Mucosa of rectum (tissue), 2 donors: ENCODE results near the gene ASF1B.

Experiments used
- H3K27ac ChIP-seq, 2 donors: one replicate each; pipeline ENCODE4 v1.7.0; 2013; ENCODE audit warnings: inconsistent platforms in 2 of 2, low read depth in 2 of 2, low read length in 2 of 2
- H3K27me3 ChIP-seq, 2 donors: one replicate each; pipeline ENCODE4 v1.7.0; 2013; ENCODE audit warnings: low read length in 2 of 2; ENCODE audit not compliant: control insufficient read depth in 2 of 2, insufficient read depth in 2 of 2
- H3K36me3 ChIP-seq, 2 donors: one replicate each; pipeline ENCODE4 v1.7.0; 2013; ENCODE audit warnings: low read length in 2 of 2; ENCODE audit not compliant: control insufficient read depth in 2 of 2, insufficient read depth in 2 of 2
- H3K4me1 ChIP-seq, 2 donors: one replicate each; pipeline ENCODE4 v1.7.0; 2013; ENCODE audit warnings: low read length in 2 of 2, mild to moderate bottlenecking in 1 of 2; ENCODE audit not compliant: control insufficient read depth in 2 of 2, insufficient read depth in 2 of 2
- H3K4me3 ChIP-seq, 2 donors: one replicate each; pipeline ENCODE4 v1.7.0; 2013; ENCODE audit warnings: low read length in 2 of 2
- H3K9ac ChIP-seq, 2 donors: one replicate each; pipeline ENCODE4 v1.7.0; 2013; ENCODE audit warnings: low read length in 2 of 2, low read depth in 1 of 2, mild to moderate bottlenecking in 1 of 2
- H3K9me3 ChIP-seq, 2 donors: one replicate each; pipeline ENCODE4 v1.7.0; 2013; ENCODE audit warnings: low read length in 2 of 2; ENCODE audit not compliant: control insufficient read depth in 2 of 2
- donor health status: healthy.
- donor health status: Normal muscosa, but diverticular disease.

The ASF1B gene

GRCh38 chr19:14073925-14074838 lies 62.2 kb downstream of the ASF1B start:
- peak overlapping the region; percentile 95 to 98 for H3K27ac ChIP-seq
- H3K9me3 ChIP-seq: no peaks in the 10 kb centered on the region
- peaks cover 0 to 2% of the 10 kb centered on the region in 2 donors for H3K36me3 ChIP-seq
- H3K9ac ChIP-seq: peak overlapping the region; percentile 89 to 94
- peak overlapping the region; percentile 85 to 91 for H3K4me3 ChIP-seq
- H3K4me1 ChIP-seq: peaks cover 22 to 35% of the 10 kb centered on the region in 2 donors
- H3K27me3 ChIP-seq: no peaks in the 10 kb centered on the region

DNA sequence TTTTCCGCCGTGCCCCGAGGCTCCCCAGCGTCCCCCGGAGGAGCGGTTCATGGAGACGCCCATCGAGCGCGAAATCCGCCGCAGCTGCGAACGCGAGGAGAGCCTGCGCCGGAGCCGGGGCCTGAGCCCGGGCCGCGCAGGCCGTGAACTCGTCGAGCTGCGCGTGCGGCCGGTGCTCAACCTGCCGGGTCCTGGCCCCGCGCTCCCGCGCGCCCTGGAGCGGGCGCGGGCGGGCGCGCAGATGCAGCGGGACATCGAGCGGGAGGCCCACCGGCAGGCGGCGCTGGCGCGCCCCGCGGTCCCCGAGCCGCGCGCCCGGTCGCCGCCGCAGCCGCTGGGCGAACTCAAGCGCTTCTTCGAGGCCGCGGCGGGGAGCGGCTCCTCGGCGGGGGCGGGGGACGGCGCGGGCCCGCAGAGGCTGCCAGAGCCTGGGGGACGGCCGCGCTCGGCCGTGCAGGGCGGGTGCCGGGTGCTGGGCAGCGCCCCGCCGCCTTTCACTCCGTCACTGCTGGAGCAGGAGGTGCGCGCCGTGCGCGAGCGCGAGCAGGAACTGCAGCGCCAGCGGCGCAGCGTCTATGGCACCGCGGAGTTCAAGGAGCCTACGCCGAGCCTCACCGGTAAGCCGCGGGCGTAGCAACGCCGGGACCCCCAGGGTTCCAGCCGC lies 63.0 kb downstream of the ASF1B start:
- Histone ChIP-seq H3K27me3 (no peaks in the 10 kb centered on the region), H3K9ac (peak overlapping the region; percentile 89 to 94), H3K36me3 (peaks cover 0 to 2% of the 10 kb centered on the region in 2 donors), H3K27ac (peak overlapping the region; percentile 95 to 98), H3K4me3 (peak overlapping the region; percentile 90 to 91), H3K9me3 (no peaks in the 10 kb centered on the region), H3K4me1 (peaks cover 20 to 35% of the 10 kb centered on the region in 2 donors)

DNA sequence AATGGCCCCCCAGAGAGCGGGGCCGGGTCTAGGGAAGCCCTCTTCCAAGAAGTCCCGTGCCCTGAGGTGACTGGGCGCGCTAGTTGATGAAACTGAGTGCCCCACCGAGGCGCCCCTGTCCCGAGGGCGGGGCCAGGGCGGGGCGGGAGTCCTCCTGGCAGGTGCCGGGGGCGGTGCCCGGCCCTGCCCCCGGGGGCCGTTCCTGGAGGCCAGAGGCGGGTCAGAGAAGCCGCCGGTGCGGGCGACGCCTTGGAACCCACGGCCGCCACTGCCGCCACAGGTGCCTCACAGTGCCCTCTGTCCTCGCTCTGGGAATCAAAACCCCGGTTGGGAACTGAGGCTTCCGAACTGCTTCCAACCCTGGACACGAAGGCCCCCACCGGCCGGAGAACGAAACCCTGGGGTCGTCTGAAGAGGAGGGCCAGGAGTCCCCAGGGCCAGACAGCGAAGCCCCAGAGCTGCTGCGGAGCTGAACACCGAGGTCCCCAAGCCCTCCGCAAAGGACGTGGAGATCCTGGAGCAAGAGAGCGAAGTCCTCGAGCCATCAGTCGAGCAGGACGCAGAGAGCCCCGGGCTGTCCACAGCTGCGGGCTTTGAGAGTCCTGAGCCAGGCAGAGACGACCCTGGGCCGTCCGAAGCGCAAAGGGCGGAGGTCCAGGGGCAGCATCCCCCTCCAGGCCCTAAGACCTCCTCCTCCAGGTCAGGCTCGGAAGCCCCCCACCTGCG lies 63.7 kb downstream of the ASF1B start, which contains the start of gene MISP3:
TSS of gene MISP3 (plus strand) at position 252 of the 726 bp plus-strand sequence. CDS start 524 bp downstream, outside the sequence.
- H3K9ac ChIP-seq: peak within 1 kb of the TSS; percentile 89 to 94
- peaks cover 0 to 2% of the 10 kb centered on the region in 2 donors for H3K36me3 ChIP-seq
- H3K9me3 ChIP-seq: no peaks in the 10 kb centered on the region
- peaks cover 19 to 35% of the 10 kb centered on the region in 2 donors for H3K4me1 ChIP-seq
- H3K4me3 ChIP-seq: peak within 1 kb of the TSS; percentile 90 to 91
- H3K27me3 ChIP-seq: no peaks in the 10 kb centered on the region
- H3K27ac ChIP-seq: peak within 1 kb of the TSS; percentile 95 to 98

DNA sequence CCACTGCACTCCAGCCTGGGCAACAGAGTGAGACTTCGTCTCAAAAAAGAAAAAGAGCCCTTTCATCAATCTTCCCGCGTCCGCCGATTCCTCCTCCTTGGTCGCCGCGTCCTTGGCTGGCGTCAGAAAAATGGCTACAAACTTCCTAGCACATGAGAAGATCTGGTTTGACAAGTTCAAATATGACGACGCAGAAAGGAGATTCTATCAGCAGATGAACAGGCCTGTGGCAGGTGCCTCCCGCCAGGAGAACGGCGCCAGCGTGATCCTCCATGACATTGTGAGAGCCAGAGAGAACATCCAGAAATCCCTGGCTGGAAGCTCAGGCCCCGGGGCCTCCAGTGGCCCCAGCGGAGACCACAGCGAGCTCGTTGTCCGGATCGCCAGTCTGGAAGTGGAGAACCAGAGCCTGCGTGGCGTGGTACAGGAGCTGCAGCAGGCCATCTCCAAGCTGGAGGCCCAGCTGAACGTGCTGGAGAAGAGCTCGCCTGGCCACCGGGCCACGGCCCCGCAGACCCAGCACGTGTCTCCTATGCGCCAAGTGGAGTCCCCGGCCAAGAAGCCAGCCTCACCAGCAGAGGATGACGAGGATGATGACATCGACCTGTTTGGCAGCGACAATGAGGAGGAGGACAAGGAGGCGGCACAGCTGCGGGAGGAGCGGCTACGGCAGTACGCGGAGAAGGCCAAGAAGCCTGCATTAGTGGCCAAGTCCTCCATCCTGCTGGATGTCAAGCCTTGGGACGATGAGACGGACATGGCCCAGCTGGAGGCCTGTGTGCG lies 65.9 kb downstream of the ASF1B start:
- Histone ChIP-seq H3K36me3 (peaks cover 0 to 2% of the 10 kb centered on the region in 2 donors), H3K27me3 (no peaks in the 10 kb centered on the region), H3K4me3 (no peak overlapping the region), H3K27ac (no peak overlapping the region), H3K9me3 (no peaks in the 10 kb centered on the region), H3K9ac (no peak overlapping the region), H3K4me1 (peaks cover 17 to 28% of the 10 kb centered on the region in 2 donors)
